Ammon's horn (tissue), 1 donor: ENCODE results near the gene AKAP12.
"Not testable (repeated sequence)": the region's sequence is repeated elsewhere in the genome, so short reads cannot be mapped to it uniquely, and the experiment has no call there.

Experiments used
- DNase-seq: peaks from one replicate; pipeline ENCODE4 v3.0.0-alpha.2; 2016; ENCODE audit warnings: low spot score

Gene AKAP12

GRCh38 chr6:151341476-151342195, 101.9 kb downstream of the AKAP12 start:
- DNase-seq, result no peak

GRCh38 chr6:151342750-151343149, 103.0 kb downstream of the AKAP12 start:
- DNase-seq, result not testable (repeated sequence)

GRCh38 chr6:151349651-151350270, 110.0 kb downstream of the AKAP12 start:
- no peak for DNase-seq

GRCh38 chr6:151350442-151351145, 110.8 kb downstream of the AKAP12 start:
- no peak for DNase-seq

GRCh38 chr6:151351146-151351700, 111.5 kb downstream of the AKAP12 start:
- DNase-seq, result no peak

- DNase-seq, result no peak
Measured at GRCh38 chr6:151351731-151352130, 112.0 kb downstream of the AKAP12 start.

- DNase-seq, result no peak
Measured at GRCh38 chr6:151352410-151353396, 112.9 kb downstream of the AKAP12 start.

GRCh38 chr6:151353795-151354194, 114.0 kb downstream of the AKAP12 start:
- no peak for DNase-seq

GRCh38 chr6:151356983-151357382, 117.2 kb downstream of the AKAP12 start:
- DNase-seq, result not testable (repeated sequence)

GRCh38 chr6:151357758-151358436, 118.1 kb downstream of the AKAP12 start:
- DNase-seq, result no peak

GRCh38 chr6:151358475-151358874, 118.7 kb downstream of the AKAP12 start:
- no peak for DNase-seq

GRCh38 chr6:151359486-151359885, 119.7 kb downstream of the AKAP12 start:
- no peak for DNase-seq

- no peak for DNase-seq
Measured at GRCh38 chr6:151365233-151365632, 125.5 kb downstream of the AKAP12 start.

GRCh38 chr6:151370509-151371078, 130.8 kb downstream of the AKAP12 start:
- DNase-seq, result no peak

- no peak for DNase-seq
Measured at GRCh38 chr6:151372164-151372563, 132.4 kb downstream of the AKAP12 start.

- DNase-seq, result no peak
Measured at GRCh38 chr6:151374036-151374683, 134.4 kb downstream of the AKAP12 start.

- DNase-seq, result no peak
Measured at GRCh38 chr6:151375833-151376232, 136.1 kb downstream of the AKAP12 start.

GRCh38 chr6:151376440-151376839, 136.7 kb downstream of the AKAP12 start:
- DNase-seq, result no peak

GRCh38 chr6:151377095-151377494, 137.3 kb downstream of the AKAP12 start:
- DNase-seq, result no peak
